Neural crest cell (in vitro differentiated cells): Measurements from ENCODE around the gene TYK2. TPM values are rescaled to one million over a fixed set of nuclear protein-coding genes. Genes with fewer than 3 reads are reported as not detected.
A peak's percentile ranks its signal among the peaks of the same experiment; 100 is the strongest.

Experiments used
- DNase-seq: peaks from one replicate; pipeline ENCODE4 v3.0.0; 2021; ENCODE audit warnings: low read depth, mixed read lengths, low spot score
- H3K27ac Mint-ChIP-seq: one replicate; pipeline ENCODE4 v1.8.0; 2021; ENCODE audit warnings: mild to moderate bottlenecking, mixed read lengths; ENCODE audit not compliant: unreplicated experiment
- H3K27me3 Mint-ChIP-seq: 2 replicates; pipeline ENCODE4 v1.8.0; 2021; ENCODE audit warnings: low read depth, mild to moderate bottlenecking, mixed read lengths
- H3K36me3 Mint-ChIP-seq: 2 replicates; pipeline ENCODE4 v1.8.0; 2021; ENCODE audit warnings: low read depth, mild to moderate bottlenecking, mixed read lengths
- H3K4me1 Mint-ChIP-seq: 2 replicates; pipeline ENCODE4 v1.8.0; 2021; ENCODE audit warnings: mixed read lengths
- H3K4me3 Mint-ChIP-seq: one replicate; pipeline ENCODE4 v1.8.0; 2021; ENCODE audit warnings: mild to moderate bottlenecking, mixed read lengths
- H3K9me3 Mint-ChIP-seq: 2 replicates; pipeline ENCODE4 v1.8.0; 2021; ENCODE audit warnings: mixed read lengths
- total RNA-seq: library from RNA; stranded (reverse); gene quantifications from 2 replicates; pipeline ENCODE4 v1.2.1, GENCODE V29; 2021
- TF ChIP-seq, protein P1 (sequence below): fragments of 200-600 bp; sonication (generic); conservative IDR thresholded peaks from 2 replicates; pipeline ENCODE4 v1.5.0; 2021; ENCODE audit warnings: antibody characterized with exemption, mild to moderate bottlenecking

The TYK2 gene
- total RNA-seq, 1 donor from 2014 or later, result 103 TPM

DNA sequence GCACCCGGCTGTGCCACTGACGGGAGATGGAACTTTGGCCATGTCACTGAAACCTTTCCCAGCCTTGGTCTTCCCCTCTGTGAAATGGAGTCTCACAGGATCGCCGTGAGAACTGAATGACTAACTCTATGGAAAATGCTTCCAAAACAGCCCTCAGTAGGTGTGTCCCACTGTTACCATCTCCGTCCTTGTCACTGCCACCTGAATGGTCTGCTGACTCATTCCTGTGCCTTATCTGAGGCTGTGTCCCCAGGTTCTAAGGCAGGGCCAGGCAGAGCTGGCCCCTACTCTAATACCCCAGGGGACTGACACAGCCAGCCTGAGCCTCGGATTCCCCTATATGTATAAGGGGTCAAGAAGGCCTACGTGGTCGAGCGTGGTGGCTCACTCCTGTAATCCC, 18.4 kb upstream of the TYK2 start:
- TF ChIP-seq, protein P1, sequence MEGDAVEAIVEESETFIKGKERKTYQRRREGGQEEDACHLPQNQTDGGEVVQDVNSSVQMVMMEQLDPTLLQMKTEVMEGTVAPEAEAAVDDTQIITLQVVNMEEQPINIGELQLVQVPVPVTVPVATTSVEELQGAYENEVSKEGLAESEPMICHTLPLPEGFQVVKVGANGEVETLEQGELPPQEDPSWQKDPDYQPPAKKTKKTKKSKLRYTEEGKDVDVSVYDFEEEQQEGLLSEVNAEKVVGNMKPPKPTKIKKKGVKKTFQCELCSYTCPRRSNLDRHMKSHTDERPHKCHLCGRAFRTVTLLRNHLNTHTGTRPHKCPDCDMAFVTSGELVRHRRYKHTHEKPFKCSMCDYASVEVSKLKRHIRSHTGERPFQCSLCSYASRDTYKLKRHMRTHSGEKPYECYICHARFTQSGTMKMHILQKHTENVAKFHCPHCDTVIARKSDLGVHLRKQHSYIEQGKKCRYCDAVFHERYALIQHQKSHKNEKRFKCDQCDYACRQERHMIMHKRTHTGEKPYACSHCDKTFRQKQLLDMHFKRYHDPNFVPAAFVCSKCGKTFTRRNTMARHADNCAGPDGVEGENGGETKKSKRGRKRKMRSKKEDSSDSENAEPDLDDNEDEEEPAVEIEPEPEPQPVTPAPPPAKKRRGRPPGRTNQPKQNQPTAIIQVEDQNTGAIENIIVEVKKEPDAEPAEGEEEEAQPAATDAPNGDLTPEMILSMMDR, result no peak
- Mint-ChIP-seq H3K27ac (no peak overlapping the region), H3K4me1 (peaks cover 19% of the 10 kb centered on the region), H3K9me3 (no peaks in the 10 kb centered on the region), H3K4me3 (peak overlapping the region; percentile 19), H3K36me3 (no peaks in the 10 kb centered on the region), H3K27me3 (no peaks in the 10 kb centered on the region)
- no peak for DNase-seq

DNA sequence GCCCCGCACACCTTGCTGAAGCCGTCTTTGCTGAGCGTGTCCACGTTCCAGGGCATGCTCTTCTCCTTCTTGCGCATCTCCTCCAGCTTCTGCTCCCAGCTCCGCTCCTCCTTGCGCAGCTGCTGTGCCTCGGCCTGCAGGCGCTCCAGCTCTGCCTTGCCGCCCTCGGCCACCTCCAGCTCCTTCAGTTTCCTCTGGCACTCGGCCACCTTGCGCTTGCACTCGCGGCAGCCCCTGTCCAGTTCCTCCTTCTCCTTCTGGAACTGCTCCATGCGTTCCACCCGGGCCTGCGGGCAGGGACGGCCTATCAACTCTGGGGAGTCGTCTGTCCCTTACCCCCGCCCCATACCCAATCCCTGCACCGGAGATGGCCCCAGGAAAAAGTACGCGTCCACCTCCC, 15.5 kb upstream of the TYK2 start:
- H3K27ac Mint-ChIP-seq, result no peak overlapping the region
- no peak for DNase-seq
- peaks cover 1% of the 10 kb centered on the region for H3K36me3 Mint-ChIP-seq
- TF ChIP-seq, protein P1, result no peak
- no peak overlapping the region for H3K4me3 Mint-ChIP-seq
- H3K27me3 Mint-ChIP-seq, result no peaks in the 10 kb centered on the region
- no peaks in the 10 kb centered on the region for H3K9me3 Mint-ChIP-seq
- H3K4me1 Mint-ChIP-seq, result peaks cover 2% of the 10 kb centered on the region

DNA sequence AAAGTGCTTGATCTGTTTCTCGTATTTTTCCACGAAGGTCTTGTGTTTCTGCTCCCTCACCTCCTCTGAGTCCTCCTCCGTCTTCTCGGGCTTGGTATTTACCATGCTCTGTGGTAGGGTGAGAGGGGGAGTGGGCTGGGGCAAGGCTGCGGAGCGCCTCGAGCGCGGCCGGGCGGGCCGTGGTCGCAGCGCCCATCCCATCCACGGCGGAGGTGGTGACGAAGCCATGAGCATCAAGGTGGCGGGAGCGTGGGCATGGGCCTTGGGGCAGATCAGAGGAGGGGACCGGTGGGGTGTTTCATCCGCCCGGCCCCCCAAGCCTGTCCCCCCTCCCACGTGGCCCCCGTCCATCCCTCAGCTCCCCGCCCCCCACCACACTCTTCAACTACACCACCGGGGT, 15.1 kb upstream of the TYK2 start:
- TF ChIP-seq, protein P1, result no peak
- no peaks in the 10 kb centered on the region for H3K9me3 Mint-ChIP-seq
- H3K27me3 Mint-ChIP-seq, result no peaks in the 10 kb centered on the region
- peaks cover 4% of the 10 kb centered on the region for H3K36me3 Mint-ChIP-seq
- no peak overlapping the region for H3K4me3 Mint-ChIP-seq
- H3K4me1 Mint-ChIP-seq, result no peaks in the 10 kb centered on the region
- H3K27ac Mint-ChIP-seq, result no peak overlapping the region
- no peak for DNase-seq

DNA sequence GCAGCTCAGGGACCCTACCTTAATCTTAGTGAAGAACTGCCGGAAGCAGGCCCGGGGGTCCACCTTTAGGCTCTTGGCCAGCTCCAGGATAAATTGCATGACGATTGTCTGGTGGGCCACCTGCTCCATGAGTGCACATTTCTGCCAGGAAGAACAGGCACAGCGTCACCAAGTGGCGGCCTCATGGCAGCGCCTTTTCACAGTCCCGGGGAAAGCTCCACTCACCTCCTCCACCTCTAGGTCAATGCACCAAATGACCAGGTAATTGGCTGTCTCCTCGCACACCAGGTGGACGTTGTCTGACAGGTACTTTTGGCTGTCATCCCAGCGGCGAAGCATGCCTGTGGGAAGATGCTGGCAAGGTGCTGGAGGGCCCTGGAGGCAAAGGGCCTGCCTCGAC, 14.6 kb upstream of the TYK2 start:
- Mint-ChIP-seq H3K27ac (no peak overlapping the region), H3K4me1 (no peaks in the 10 kb centered on the region), H3K9me3 (no peaks in the 10 kb centered on the region), H3K36me3 (peaks cover 4% of the 10 kb centered on the region), H3K4me3 (no peak overlapping the region), H3K27me3 (no peaks in the 10 kb centered on the region)
- TF ChIP-seq, protein P1, result no peak
- DNase-seq, result no peak

DNA sequence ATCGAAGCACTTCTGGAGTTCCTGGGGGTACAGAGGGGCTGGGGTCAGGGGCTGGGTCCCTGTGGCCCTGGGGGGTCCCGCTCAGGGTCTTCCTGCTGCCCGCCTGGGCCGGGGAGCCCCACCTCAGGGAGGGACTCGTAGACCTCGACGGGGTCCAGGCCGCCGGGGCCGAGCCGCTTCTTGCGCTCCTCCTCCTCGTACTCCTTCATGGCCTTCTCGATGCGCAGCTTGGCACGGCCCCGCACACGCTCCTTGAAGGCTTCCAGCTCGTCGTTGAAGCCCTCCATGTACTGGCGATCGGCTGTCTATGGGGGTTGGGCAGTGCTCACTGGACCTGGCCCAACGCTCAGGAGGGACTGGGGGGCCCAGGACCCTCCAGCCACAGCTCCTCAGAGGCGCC, 12.8 kb upstream of the TYK2 start:
- Mint-ChIP-seq H3K27me3 (peaks cover 3% of the 10 kb centered on the region), H3K27ac (no peak overlapping the region), H3K9me3 (no peaks in the 10 kb centered on the region), H3K36me3 (peaks cover 6% of the 10 kb centered on the region), H3K4me1 (peaks cover 4% of the 10 kb centered on the region), H3K4me3 (no peak overlapping the region)
- TF ChIP-seq, protein P1, result no peak
- no peak for DNase-seq

DNA sequence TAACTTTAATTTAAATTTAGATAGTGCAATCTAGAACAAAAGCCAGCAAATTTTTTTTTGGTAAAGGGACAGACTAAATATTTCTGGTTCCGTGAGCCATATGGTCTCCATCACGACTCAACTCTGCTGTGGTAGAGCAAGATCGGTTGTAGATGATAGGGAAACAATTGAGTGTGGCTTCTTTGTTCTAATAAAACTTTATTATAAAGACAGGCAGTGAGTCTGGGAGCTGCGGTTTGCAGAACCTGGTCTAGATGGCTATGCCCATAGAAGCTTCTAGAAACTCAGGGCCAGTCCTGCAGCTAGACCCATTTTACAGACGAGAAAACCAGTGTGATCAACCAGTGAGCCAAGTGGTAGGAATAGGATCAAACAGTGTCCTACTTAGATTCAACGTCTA, 11.7 kb upstream of the TYK2 start:
- Mint-ChIP-seq H3K4me3 (no peak overlapping the region), H3K27me3 (peaks cover 3% of the 10 kb centered on the region), H3K4me1 (peaks cover 4% of the 10 kb centered on the region), H3K27ac (no peak overlapping the region), H3K36me3 (peaks cover 6% of the 10 kb centered on the region), H3K9me3 (no peaks in the 10 kb centered on the region)
- TF ChIP-seq, protein P1, result no peak
- no peak for DNase-seq
